HT1080 (cell line): ENCODE measurements around the gene ELFN1. TPM values are rescaled to one million over a fixed set of nuclear protein-coding genes. Genes with fewer than 3 reads are reported as not detected.

Source experiments
- DNase-seq: peaks from one replicate; pipeline ENCODE4 v3.0.0-alpha.2; 2015; ENCODE audit warnings: low read depth
- total RNA-seq: library from RNA; depleted of rRNA; stranded (reverse); fragments of >200 nt; shearing (Covaris generic); gene quantifications from 2 replicates; pipeline ENCODE4 v1.2.3, GENCODE V29; 2014

The ELFN1 gene
- total RNA-seq, 1 experiment from 2014 or later = 11.1 TPM

DNA sequence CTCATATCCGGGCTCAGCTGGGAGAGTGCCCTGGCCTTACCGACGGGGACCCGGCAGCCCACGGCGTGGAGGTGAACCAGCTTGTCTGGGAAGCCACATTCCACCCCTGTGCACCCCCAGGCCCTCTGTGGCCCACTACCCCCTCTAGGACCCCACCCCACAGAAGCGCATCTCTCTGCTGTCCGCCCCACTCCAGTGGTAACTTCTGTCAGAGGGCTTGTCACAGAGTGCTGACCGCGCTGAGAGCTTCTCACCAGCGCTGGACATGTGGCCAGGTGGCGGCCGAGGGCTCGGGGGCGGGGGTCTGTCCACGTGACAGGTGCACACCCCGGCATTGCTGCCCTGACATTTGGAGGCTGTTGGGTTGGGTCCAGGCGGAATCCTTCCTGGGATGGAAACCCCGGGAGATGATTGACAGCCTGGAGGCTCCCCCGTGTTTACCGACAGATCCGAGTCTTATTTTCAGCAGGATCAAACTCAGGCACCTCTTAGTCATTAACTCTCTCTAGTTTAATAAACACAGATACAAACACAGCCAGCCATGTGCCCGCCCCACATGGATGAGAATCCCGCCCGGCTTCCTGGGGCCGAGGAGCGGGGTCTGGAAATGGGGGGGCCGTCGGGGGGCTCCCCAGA is 5.1 kb downstream of the ELFN1 start:
- no peak for DNase-seq

DNA sequence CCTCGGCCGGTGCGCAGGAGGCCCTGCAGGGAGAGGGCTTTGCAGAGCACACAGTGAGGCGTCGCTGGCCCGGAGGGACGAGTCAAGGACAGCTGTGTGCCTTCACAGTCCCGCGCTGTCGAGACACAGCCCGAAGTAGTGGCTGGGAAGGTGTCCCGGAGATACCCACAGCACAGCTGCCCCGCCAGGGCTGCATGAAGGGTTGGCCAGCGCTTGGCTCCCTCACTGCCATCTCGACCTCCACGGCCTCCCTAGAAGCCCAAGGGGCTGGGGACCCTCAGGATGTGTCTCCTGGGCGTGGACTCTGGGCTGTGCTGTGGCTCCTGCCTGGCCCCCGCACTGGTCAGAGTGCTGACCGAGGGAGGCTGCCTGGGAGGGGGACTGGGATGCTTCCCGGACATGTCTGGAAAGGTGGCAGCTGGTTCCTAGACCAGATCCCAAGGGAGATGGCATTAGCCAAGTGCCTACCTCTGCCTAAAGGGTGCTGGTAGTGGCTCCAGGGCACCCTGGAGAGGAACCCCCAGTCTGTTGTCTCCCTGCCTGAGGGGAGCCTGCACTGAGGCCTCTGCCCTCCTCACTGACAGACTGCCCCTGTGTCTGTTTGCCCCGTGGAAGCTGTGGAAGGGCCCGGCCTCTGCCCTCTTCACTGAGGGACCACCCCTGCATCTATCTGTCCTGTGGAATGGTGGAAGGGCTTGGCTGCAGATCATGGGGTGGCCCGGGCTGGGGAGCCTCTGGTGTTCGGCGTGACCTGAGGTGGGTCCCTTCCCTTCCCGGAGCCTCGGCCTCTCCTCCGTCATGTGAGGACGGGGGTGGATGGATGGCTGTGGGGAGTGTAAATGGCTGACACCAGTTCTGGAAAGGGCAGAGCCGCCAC is 5.8 kb downstream of the ELFN1 start:
- DNase-seq = no peak

DNA sequence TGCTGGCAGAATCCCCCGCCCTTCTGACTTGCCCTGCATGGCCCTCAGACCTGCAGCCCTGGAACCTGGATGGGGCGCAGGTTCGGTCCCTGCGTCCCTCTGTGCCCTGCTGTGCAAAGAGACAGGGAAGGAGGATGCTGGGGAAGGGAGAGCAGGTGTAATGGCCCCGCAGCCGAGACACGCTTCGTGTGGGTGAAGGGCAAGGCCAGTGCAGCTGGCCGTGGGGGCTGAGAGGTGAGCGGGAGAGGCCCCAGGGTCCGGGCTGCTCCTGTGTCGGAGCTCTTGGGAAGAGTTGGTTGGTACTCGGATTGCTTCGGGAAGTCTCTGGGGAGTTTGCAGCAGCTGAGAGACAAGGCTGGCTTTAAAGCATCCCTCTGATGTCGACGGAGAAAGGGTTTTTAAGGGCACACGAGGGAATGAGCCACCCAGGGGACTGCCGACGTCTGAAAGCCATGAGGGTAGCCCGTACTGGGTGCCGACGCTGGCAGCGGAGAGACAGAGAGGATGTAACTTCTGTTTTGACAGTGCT is 6.5 kb downstream of the ELFN1 start:
- no peak for DNase-seq

DNA sequence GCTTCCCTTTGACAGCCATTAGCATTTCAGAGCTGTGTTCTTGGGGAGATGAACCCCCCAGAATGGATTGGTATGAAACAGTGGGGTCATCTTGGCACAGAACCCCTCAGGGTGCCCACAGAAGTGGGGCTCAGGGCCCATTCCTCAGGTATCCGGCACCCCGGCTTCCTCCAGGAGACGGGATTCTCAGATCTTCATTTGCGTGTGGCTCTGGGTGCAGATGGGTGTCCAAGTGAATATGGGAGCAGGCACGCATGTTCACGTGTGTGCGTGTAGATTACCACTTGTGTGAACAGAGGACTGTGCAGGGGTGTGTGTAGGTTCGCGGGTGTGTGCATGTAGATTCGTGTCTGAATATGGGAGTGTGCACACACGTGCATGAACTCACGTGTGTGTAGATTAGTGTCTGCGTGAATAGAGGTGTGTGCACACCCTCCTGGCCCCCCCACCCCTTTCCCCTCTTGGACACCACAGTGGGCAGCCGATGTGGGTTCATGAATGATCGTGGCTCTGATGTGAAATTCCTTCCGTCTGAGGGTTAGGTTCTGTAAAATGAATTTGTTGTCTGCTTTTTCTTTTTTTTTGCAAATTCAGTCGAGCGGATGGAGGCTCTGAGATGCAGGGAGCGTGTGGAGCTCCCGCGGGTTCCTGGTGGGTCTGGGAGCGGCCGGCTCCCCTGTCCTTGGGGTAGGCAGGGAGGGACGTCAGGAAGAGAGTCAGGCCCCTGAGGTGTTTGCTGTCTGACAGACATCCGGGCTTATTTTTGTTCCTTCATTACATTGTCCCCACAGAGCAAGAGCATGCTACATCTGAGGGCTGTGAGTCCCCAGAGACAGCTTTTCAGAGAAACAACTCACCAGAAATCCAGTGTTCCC is 7.4 kb downstream of the ELFN1 start:
- DNase-seq = no peak

DNA sequence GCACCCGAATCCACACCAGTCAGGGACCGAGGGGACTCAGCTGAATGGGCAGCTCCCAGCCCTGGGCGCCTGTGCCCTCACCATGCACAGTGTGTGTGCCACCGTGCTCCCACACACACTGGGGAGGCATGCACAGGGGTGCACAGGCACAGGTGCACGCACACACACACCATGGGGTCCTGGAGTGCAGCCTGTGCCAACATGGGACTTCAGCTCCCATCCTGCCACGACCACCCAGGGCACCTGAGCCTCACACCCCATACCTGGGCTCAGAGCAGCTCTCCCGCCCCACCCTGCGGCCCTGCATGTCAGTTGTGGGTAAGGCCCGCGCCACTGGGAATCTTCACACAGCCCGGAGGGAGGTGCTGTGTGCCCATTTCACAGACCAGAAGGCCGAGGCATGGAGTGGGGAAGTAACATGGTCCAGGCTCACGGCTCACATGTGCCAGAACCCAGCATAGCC is 8.0 kb downstream of the ELFN1 start:
- DNase-seq = no peak

DNA sequence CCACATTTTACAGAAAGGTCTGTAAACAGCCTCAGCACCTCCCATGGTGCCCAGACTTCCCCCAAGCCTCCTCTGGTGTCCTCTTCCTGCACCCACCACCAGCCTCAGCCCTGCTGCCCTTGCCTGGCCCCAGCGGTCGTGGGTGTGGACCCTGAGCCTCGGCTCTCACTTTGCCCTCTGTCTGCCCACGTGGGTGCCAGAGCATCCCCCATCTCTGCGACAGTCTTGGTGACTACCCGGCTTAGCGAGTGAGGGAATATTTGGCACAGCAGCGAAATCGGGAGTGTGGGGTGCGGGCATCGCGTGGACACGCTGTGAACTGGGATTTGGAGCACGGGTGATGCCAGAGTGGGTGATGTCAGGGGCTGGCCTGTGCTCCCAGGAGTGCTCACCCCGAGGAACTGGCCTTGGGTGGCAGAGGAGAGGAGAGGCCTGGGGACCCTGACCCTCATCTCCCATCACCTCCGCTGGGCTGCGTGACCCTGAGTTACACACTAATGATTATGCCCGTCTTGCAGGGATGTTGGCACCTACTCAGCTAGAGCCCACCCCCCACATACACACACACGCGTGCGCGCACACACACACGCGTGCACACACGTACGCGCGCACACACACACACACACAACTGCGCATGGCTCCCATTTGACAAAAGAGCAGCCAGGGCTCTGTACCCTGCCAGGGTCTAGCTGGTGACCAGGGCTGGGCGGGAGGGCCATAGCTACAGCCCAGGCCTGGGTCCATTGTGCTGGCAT is 8.7 kb downstream of the ELFN1 start:
- no peak for DNase-seq

DNA sequence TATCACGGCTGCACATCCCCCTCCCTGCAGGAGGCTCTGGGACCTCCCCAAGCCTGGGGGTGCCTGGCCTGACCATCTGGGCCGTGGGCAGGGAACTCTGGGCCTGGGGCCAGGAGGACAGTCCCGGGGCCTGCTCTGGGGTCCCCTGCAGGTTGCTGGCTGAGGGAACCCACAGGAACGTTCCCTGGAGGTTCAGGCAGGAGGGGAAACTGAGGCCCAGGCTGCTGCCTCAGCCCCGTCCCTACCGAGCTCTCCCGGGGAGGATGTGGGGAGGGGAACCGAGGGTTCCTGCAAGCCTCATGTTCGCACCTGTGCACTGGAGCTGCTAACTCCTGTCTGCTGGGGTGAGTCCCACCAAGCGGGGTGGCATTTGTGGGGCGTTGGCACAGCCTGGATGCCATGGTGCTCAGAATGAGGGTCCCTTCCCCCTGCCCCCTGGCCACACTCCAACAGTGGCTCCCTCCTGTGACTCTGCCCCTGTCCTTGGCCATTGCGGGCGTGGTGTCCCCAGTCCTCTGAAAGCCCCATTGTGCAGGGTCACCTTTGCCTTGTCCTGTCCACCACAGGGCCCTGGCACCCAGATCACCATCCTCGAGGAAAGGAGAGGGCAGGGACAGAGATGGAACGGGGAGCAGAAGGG is 9.4 kb downstream of the ELFN1 start:
- DNase-seq = no peak

DNA sequence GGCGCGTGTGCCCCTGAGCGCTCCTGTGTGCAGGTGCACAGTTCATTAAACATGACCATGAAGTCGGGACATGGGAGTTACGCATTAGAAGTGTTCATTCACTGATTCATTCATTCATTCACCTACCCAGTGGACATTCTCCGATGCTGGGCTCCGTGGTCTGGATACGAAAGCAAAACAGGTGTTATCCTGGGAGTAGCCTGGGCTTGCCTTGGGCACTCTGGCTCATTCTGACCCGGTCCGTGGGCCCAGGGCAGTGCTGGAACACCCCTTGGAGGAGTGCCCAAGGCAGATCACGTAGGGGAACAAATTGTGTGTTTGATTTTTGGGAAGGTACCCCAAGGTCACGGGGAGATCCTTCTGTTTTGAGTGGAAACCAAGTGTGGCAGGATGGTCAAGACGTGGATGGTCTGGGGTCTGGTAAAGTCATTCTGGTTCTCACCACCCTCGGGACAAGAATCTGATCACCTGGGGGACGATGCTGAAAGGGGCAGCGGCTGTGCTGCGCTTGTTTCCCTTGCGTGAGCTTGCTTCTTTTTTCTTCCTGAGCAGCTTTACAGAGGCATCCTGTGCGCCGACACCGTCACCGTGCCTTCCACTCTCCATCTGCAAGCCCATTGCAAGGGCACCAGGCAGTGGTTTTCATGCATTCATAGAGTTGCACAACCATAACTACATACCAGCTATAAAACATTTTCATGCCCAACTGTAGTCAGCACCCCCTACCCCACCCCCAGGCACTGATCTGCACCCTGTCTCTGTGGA is 10.1 kb downstream of the ELFN1 start:
- no peak for DNase-seq

DNA sequence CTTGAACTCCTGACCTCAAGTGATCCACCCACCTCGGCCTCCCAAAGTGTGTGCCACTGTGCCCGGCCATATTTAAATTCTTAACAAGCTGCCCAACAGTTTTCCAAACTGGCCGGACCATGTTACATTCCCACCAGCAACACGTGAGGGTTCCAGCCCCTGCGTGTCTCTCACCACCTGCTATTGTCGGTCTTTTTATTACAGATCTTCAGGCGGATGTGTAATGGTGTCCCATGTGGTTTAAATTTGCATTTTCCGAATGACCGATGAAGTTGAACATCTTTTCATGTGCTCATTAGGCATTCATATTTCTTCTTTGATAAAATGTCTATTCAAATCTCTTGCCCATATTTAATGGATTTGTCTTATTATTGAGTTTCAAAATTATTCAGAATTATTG is 11.5 kb downstream of the ELFN1 start:
- DNase-seq = no peak

DNA sequence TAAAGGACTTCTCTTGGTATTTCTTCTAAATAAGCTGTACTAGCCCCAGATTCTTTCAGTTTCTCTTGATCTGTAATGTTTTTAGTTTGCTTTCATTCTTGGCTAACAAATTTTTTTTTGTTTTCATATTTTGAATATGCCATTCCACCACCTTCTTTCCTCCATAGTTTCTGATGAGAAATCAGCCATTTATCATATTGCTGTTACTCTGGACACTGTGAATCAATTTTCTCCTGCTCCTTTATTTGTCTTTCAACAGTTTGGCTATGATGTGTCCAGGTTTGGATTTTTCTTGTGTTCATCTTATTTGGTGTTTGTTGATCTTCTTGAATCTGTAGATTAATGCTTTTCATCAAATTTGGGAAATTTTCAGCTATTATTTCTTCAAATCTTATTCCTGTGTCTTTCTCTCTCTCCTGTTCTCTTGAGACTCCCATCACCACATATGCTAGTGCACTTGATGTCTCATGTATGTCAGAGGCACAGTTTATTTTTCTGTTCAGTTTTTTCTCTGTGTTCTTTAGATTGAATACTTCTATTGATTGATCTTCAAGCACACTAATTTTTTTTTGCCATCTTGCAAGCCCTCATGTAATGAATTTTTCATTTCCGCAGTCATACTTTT is 15.0 kb downstream of the ELFN1 start:
- DNase-seq = no peak

DNA sequence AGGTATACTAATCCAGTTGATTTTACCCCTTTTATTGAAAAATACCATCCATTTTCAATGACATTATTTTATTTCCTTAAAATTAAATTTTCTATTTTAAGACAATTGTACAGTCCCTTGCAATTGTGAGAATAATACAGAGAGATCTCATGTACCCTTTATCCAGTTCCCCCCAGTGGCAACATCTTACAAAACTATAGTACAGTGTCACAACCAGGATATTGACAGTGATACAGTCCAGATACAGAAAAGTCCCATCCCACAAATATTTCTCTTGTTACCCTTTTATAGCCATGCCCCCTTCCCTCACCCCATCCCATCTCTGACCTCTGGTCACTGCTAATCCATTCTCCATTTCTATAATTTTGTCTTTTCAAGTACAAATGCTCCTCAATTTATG is 18.5 kb downstream of the ELFN1 start:
- DNase-seq = no peak

DNA sequence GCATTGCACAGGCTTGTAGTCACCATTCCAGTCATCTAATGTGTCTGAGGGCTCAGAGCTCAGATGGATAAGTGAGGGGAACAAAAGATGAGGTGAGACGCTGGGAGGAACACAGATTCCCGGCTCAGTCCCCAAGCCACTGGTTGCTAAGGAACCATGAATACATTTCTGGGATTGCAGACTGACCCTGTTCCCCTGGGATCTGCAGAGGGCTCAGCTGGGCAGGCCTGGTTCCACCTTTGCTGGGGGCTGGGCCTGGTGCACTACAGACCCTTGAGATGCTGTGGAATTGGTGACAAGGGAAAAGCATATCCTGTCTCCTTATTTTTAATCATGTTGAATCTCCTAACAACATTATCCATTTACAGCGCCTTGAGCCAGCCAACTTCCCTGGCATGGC is 19.2 kb downstream of the ELFN1 start:
- DNase-seq = no peak

DNA sequence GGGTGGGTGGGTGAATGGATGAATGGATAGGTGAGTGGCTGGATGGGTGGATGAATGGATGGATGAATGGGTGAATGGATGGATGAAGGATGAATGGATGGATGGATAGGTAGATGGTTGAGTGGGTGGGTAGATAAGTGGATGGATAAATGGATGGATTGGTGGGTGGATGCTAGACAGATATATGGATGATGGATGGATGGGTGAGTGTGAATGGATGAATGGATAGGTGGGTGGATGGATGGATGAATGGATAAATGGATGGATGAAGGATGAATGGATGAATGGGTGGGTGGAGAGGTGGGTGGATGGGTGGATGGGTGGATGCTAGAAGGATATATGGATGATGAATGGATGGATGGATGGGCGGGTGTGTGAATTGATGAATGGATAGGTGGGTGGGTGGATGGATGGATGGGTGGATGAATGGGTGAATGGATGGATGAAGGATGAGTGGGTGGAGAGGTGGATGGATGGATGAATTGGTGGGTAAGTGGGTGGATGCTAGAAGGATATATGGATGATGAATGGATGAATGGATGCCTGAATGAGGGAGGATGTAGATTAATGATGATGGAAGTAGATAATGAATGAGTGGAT is 20.4 kb downstream of the ELFN1 start:
- no peak for DNase-seq

DNA sequence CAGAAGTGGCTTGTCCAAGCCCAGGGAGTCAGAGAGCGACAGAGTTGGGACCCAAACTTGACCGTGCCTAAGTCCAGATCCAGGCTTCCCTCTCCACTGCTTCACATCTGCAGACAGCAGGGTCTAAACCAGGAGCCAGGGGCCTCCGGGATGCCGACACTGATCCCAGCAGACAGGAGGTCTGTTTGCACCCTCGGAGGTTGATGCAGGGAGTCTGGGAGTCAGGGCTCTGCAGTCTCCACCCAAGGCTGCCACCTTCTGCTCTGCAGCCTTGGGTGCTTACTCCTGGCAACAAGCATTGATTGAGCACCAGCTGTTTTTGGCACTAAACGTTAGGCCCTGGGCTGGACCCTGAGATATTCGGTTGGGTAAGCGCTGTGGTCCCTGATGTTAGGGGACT is 21.0 kb downstream of the ELFN1 start:
- no peak for DNase-seq

DNA sequence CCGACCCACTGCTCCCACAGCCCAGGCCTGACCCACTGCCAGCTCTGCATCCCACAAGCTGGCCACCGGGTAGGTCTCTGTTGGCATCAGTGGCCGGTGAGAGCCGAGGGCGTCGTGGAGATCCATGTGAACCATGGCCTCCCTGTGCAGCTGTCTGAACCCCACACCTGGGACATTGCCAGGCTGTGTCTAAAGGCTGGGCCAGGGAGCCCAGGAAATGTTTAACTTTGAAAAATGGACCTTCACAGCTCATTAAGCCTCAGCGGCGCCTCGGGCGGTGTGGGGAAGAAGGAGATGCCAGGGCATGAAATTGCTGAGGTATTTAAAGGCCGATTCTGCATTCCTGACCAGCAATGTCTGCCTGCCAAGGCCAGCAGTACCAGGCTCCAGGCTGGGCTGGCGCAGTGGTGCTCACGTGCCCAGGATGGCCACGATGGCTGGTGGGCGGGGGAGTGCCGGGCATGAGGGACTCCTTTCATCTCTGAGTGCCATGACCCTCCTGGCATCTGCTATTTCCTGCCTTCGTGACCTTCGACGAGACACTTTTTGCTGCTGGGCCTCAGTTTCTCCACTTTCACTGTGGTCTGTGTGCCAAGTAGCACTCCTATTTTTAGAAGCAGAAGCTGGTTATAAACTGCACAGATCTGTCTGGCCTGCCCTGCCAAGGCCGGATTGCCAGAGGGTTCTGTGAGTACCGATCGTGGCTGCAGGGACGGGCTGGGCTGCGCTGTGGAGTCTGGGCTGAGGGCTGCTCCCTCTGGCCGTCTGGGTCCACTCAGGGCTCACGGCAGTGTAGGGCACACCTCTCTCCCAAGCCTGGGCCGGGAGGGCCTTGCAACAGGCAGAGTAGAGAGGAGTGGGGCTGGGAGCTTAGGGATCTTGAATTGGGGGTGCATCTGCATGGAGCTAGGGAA is 21.8 kb downstream of the ELFN1 start:
- no peak for DNase-seq

DNA sequence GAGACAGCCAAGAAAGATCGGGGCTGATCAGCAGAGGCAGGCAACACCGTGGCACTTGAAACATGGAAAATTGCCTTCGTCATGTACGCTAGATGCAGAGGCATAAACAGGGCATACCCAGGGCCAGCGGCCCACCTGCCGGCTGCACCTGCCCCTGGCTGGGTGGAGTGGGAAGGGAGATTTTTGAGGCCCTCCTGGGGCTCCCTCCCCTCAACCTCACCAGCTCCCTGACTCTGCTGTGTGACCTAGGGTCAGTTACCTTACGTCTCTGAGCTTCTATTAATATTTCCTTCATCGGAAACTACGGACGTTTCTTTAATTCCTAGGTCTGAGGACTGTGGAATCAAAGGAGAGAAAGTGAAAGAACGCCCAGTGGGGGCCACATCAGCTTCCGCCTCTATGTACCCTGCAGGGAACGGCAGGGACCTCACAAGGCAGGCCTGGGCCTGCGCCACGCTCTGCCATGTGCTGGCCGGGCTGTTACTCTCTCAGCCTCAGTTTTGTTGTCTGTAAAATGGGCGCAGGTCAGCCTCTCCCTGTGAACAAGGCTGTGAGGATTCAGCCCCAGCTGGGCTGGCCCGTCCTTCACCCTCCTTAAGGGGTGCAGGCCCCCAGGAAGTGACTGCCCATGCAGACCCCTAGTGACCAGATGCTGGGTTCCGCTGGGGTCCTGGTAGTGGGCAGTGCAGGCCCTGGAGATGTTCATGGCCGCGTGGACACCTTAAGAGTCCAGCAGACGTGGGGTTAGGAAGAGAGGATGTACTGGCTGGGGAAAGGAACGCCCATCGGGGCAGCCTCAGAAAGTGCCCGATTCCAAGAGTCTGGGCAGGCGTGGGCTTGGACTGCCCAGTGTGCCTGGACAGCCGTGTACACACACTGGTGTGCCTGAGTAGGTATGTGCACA is 22.7 kb downstream of the ELFN1 start:
- no peak for DNase-seq
